ENCODE results near the gene ASPG.
A peak's percentile ranks its signal among the peaks of the same experiment; 100 is the strongest.

ASPG gene

DNA sequence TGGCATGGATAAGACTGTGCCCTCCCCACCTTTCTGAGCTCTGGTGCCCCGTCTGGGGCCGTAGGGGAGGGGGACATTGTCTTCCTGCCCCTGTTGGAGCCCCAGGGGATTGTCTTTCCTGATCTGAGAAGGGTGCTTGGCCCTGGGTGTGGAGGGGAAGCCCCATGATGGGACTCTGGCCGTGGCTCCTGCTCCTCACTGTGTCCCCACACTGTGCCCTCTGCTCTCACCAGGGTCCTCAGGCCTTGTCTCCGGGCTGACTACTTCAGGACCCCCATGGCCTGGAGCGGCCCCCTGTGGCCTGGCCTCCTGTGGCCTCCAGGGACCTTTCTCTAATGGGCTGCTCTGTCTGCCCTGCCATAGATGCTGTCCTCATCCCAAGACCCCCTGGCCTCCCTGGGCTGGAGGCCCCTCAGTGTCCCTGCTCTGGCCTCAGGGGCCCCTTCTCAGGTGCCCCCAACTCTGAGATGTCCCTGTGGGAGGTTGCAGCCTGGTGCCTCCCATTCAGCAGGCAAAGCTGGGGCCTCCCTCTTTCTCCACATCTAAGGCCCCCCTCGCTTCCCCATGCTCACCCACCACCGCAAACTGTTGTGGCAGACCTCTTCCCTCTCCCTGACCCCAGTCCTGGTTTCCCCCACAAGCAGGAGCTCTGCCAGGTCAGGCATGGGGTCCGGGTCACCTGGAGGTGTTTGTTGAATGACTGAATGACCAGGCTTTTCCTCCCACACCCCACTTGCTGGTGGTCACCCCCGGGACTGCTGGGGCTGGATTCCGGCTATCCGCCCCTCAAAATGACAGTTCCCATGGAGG is 56.8 kb downstream of the ASPG start:
- no peak for DNase-seq (ENCODE audit: low read depth in 1 of 2, low spot score in 1 of 2)
- TF ChIP-seq JUND (IDR thresholded peaks at IDR 0.05; ENCODE audit: low read depth): no peak
- in situ Hi-C loops (cut with HindIII; ENCODE audit: low pct_unique_long_range_greater_than_20kb, low sequenced_read_pairs): no loop called here

DNA sequence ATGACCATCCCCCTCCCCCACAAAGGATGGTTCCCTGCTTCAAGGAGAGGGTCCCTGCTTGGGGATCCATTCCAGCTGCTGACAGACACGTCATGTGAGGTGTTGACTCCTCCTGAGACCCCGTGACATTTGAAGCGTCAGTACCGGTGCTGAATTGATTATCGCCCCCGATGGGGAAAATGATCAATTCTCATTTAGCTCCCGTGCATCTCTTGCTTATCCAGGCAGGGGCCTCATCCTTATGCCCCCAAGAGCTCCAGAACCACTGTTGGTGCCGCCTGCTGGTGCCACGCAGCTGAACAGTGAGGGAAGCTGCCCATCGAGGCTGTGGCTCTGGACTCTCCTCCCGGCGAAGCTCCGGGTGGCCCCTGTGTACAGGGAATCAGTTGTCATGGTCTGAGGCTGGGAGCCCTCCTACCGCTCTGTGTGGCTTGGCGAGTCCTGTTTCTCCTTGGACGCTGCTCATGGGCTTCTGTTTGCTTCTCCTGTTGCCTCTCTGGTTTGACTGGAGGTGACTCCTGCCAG is 57.5 kb downstream of the ASPG start:
- no peak for TF ChIP-seq JUND (IDR thresholded peaks at IDR 0.05; ENCODE audit: low read depth)
- DNase-seq (ENCODE audit: low read depth in 1 of 2, low spot score in 1 of 2): peak in 1 of 2 experiments; percentile 20
- in situ Hi-C loops (cut with HindIII; ENCODE audit: low pct_unique_long_range_greater_than_20kb, low sequenced_read_pairs): no loop called here

DNA sequence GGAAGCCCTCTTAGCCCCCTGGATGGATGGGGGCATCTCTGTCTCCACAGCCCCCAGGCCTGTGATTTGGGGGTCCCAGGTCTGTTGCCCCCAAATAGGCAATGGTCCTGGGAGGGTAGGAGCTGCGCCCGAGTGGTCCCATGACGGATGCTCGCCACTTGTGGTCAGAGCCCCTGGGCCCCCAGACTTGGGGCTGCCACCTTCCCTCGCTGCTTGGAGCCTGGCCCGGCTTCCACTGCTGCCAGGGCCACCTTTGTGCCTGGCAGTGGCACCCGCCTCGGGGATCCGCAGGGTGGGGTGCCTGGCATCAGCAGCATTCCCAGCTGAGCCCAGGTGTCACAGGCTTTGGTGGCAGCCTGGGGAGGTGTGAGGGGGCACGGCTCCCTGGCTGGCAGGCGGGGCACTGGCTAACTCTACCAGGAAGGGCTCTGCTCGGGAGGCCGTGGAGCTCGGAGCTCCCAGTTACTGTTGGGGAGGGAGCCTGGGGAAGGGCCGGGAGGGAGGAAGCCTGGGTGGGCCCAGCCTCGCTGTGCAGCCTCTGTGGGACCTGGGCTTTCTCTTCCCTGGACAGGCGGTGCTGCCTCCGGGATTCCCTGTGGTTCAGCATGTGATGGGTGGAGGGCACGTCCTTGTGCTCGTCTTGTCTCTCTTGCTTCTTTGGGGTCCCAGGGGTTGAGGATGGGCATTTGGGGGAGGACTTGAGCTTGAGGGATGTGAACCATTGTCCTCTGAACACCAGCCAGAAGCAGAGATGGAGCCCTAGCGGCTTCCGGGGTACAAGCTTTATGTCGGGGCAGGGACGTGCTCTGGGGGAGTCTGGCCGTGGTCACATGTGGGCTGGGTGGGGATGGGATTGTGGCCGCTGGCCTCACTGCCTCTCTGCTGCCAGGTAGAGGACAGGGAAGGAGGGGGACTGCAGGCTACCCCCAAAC is 58.3 kb downstream of the ASPG start:
- in situ Hi-C loops (cut with HindIII; ENCODE audit: low pct_unique_long_range_greater_than_20kb, low sequenced_read_pairs): no loop called here
- no peak for DNase-seq (ENCODE audit: low read depth in 1 of 2, low spot score in 1 of 2)
- TF ChIP-seq JUND (IDR thresholded peaks at IDR 0.05; ENCODE audit: low read depth): no peak

DNA sequence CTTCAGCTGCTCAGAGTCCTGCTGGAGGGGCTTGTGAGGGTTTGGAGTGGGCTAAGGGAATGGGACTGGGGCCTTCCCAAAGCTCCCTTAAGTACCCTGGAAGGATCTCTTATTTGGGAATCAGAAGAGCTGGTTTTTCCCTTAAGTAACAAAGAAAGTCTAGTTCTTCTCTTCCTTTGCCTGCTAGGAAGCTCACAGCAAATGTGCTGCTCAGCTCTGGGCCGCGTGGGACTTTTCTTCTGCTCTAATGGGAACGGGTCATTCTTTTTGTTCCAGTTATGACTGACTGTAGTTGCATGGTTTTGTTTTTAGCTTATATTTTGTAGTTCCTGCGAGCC is 58.9 kb downstream of the ASPG start:
- DNase-seq (ENCODE audit: low read depth in 1 of 2, low spot score in 1 of 2): no peak
- in situ Hi-C loops (cut with HindIII; ENCODE audit: low pct_unique_long_range_greater_than_20kb, low sequenced_read_pairs): no loop called here
- TF ChIP-seq JUND (IDR thresholded peaks at IDR 0.05; ENCODE audit: low read depth): no peak

DNA sequence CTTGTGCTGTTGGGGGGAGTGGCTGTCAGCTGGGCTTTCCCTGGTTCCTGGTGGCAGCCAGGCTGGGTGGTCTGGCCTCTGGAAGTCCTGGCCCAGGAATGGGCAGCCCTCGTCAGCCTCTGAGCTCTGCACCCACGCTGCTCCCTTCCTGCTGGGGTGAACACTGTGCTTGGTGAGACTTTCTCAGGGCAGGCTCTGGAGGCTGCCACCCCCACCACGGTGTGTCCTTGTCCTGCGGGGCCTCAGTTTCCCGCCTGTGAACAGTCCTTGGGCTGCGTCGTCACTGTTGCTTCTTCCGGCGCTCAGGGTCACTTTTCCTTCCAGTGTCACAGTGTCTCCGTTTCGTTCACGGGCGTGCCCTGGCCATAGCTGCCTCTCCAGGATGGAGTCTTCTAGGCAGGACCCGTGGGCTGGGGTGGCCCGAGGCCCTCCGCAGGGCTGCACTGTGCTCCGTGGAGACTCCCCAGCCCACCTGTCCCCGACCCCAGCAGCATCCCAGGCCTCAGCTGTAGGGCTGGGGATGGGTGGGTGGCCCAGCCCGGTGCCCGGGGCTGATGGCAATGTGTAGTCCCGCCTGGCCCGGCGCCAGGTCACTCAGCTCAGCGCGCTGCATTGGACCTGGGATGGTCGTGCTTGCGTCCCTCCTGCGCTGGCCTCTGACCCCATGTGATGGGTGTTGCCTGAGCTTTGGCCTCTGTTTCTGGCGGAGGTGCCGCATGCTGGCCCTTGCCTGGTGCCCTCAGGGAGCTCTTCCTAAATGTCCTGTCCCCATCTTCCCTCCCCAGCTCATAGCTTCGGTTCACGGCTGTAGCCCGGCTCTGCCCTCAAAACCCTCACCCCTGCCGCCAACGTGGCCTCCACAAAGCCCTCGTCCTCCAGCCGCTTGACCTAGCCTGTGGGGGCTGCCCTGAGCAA is 59.7 kb downstream of the ASPG start:
- in situ Hi-C loops (cut with HindIII; ENCODE audit: low pct_unique_long_range_greater_than_20kb, low sequenced_read_pairs): no loop called here
- no peak for TF ChIP-seq JUND (IDR thresholded peaks at IDR 0.05; ENCODE audit: low read depth)
- DNase-seq (ENCODE audit: low read depth in 1 of 2, low spot score in 1 of 2): no peak

DNA sequence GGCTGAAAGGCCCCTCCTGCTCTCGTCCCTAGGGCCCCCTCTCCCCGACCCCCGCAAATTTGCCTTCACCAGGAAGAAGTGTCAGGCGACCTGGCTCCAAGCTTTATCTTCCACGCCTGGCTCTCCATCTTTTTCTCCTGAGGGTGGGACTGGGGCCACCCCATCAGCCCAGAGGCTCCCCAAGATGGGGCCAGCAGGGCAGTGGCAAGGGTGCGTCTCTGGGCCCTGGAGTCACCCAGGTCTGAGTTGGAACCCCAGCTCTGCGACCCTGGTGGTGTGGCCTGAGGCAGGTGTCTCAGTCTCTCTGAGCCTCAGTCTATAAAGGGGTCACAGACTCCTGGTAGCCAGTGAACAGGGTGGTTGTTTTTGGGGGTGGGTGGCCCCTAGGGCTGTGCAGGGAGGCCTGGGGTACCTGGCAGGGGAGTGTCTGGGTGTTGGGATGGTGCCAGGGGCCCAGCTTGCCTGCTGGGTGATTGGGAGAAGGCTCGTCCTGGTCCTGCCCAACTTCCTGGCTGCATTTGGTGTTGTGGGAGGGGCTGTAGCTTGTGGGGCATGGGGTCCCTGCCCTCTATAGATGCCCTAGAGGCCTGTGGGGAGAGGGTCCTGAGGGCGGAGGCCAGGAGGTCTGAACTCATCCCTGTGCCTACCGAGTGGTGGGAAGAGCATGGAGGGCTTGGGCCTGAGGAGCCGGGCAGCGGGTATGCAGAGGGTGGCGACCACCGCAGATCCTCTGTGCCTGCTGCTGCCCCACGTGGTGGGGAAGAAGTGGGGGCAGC is 60.5 kb downstream of the ASPG start:
- DNase-seq (ENCODE audit: low read depth in 1 of 2, low spot score in 1 of 2): no peak
- in situ Hi-C loops (cut with HindIII; ENCODE audit: low pct_unique_long_range_greater_than_20kb, low sequenced_read_pairs): no loop called here
- TF ChIP-seq JUND (IDR thresholded peaks at IDR 0.05; ENCODE audit: low read depth): no peak

DNA sequence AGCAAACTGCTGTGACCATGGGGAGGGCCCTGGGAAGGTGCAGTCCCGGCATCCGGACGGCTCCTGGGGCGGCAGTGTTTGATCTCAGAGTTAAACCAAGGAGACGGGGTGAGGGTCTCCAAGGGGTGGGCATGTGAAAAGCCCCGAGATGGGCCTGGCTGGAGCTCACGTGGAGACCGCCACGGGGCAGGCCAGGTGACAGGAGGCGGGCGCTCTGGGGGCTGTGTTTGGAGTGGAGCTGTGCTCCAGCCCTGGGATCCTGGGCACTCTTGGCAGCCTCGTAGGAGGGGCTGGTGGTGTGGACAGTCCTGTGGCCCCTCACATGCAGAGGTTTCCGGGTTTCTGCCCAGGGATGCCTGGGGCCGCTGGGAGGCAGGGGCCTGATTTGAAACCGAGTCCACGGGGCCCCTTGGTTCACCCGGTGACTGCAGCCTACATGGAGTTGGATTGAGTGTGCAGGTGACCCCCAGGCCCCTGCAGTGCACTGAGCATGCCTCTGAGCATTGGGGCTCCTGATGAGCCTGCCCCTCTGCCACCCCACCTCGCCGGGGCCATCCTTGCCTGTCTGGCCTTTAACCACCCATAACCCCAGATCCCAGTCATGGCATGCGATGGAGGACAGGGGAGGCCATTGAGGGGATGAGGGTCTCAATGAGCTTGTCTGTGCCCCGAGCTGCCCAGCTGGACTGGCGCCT is 61.3 kb downstream of the ASPG start:
- in situ Hi-C loops (cut with HindIII; ENCODE audit: low pct_unique_long_range_greater_than_20kb, low sequenced_read_pairs): no loop called here
- DNase-seq (ENCODE audit: low read depth in 1 of 2, low spot score in 1 of 2): no peak

DNA sequence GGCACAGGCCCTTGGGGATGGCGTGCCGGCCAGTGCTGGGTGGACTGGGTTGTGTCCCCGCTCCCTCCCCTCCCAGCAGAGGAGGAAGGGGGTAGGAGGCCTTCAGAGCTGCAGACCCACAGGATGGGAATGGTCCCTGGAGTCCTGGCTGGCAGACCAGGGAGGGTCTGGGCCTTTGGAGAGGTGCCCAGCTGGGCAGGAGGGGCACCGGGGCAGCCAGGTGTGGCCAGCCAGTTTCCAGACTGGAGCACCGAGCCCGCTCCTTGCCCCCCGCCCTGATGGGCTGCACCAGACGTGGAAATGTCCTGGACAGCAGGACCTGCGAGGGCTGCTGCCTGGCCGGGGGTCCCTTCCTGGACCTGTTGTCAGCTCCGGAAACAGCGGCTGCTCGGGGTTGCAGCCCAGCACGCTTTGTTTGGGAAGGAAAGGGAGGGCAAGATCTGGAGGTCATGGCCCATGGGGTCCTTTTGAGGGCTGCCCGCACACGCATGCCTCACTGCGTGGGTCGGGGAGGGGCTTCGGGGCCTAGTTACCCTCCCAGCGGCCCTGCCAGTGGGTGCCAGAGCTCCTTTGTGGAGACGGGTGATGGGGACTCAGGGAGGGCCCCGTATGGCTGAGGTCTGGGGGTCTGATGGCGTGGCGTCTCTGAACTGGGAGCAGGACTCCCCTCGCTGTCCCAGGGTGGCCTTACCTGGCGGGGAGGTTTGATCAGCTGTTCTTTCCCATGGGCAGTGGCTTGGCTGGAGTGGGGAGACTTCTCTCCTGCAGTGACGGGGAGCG is 62.0 kb downstream of the ASPG start:
- in situ Hi-C loops (cut with HindIII; ENCODE audit: low pct_unique_long_range_greater_than_20kb, low sequenced_read_pairs): no loop called here
- no peak for DNase-seq (ENCODE audit: low read depth in 1 of 2, low spot score in 1 of 2)
- TF ChIP-seq JUND (IDR thresholded peaks at IDR 0.05; ENCODE audit: low read depth): no peak

More for the DNA sequence above, 61.3 kb downstream of the ASPG start:
- TF ChIP-seq JUND (IDR thresholded peaks at IDR 0.05; ENCODE audit: low read depth): no peak

DNA sequence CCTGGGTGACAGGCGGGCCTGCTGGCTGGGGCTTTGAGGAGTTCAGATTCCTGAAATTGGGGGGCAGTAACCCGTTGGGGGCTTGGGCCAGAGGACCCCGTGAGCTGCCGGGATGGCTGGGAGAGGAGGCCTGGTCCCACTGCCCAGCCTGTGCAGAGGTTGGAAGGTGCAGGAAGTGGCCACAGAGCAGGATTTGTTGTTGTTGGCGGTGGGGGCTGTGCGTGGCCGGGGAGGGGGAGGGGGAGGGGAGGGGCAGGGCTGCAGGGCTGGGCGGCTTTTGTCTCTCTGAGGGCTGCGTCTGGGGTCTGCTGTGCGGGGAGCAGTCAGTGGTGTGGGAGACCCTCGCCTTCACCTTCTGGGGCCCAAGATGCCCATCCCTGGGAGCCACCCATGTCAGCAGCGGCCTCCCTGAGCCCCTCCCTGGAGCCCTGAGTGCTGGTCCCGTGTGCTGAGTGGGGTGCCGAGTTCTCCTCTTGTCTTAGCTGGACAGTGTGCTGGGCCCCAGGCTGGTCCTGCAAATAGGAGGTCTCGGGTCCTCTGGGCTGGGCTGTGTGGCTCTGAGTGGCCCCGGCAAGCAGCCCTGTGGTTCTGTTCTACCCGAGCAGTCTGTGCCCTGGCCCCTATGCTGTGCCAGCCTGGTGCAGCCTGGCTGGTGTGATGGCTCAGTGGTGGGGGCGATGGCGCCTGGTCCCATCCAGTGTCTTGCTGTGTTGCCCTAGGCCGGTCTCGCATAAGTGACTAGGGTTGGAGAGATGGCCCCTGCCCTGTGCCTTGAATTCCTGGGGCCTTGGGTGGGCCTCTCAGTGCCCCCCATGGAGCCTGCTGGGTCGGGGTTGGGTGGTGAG is 63.2 kb downstream of the ASPG start:
- in situ Hi-C loops (cut with HindIII; ENCODE audit: low pct_unique_long_range_greater_than_20kb, low sequenced_read_pairs): no loop called here
- no peak for TF ChIP-seq JUND (IDR thresholded peaks at IDR 0.05; ENCODE audit: low read depth)
- no peak for DNase-seq (ENCODE audit: low read depth in 1 of 2, low spot score in 1 of 2)

DNA sequence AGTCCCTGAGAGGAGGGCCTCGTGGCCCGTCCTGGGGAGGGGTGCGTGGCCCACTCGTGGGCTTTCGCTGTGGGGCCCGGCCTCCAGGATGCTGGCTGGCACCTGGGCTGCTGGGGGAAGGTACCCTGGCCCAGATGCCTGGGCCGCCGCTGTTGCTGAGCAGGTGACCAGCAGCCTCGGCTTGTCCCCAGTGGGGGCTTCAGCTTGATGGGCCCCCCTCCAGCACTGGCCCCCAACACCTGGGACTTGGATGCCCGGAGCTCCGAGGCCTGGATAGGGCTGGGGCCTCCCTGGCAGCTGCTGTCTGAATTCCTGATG is 63.7 kb downstream of the ASPG start:
- in situ Hi-C loops (cut with HindIII; ENCODE audit: low pct_unique_long_range_greater_than_20kb, low sequenced_read_pairs): no loop called here
- no peak for DNase-seq (ENCODE audit: low read depth in 1 of 2, low spot score in 1 of 2)
- TF ChIP-seq JUND (IDR thresholded peaks at IDR 0.05; ENCODE audit: low read depth): no peak
